ENCODE data around the gene CARMIL1. TPM values are rescaled to one million over a fixed set of nuclear protein-coding genes. Genes with fewer than 3 reads are reported as not detected.

The CARMIL1 gene
- total RNA-seq, 1 donor from 2014 or later = 19.1 TPM

DNA sequence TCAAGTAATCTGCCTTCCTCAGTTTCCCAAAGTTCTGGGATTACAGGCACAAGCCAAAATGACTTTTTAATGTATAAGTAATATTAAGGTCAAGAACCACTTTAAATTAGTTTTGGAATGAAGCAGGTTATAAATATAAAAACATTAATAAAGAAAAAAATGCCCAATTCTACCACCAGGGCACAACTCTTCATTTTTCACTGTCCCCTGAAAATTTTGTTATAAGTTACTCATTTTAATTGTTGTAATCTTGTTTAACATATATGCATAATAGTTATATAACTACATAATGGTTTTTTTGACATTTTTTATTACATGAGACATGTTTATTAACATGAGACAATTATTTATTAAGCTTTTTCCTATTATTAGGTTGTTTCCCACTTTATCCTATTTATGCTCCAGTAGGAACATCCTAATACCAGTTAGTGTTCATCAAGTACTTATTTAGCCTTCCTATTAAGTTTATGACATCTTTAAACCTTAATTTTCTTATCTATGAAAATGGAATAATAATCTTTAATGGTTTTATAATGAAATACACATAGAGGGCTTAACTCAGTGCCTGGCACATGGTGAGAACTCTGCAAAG is 190.7 kb downstream of the CARMIL1 start:
- Histone ChIP-seq H4K20me1 (ENCODE audit: insufficient read depth, low read length) (no peaks in the 10 kb centered on the region), H3K27me3 (ENCODE audit: insufficient read depth, low read length) (no peaks in the 10 kb centered on the region), H3K9ac (ENCODE audit: low read length) (no peak overlapping the region), H3K4me3 (ENCODE audit: insufficient read depth, low read depth, low read length) (no peak overlapping the region), H3K79me2 (ENCODE audit: insufficient read depth, low read length) (no peaks in the 10 kb centered on the region), H3K27ac (ENCODE audit: low read depth, low read length) (no peak overlapping the region), H3K9me3 (ENCODE audit: insufficient read depth, low read depth, low read length) (no peaks in the 10 kb centered on the region), H2AFZ (ENCODE audit: low read depth, low read length) (no peak overlapping the region), H3K36me3 (ENCODE audit: insufficient read depth, low read length) (no peaks in the 10 kb centered on the region), H3K4me1 (ENCODE audit: insufficient read depth, low read length) (no peaks in the 10 kb centered on the region), H3K4me2 (ENCODE audit: low read length) (no peak overlapping the region)
- Mint-ChIP-seq H3K36me3 (ENCODE audit: low read depth, unreplicated experiment) (peaks cover 11% of the 10 kb centered on the region), H3K27me3 (ENCODE audit: low read depth, unreplicated experiment) (no peaks in the 10 kb centered on the region), H3K4me1 (ENCODE audit: low read depth, unreplicated experiment) (no peaks in the 10 kb centered on the region), H3K27ac (ENCODE audit: unreplicated experiment) (no peak overlapping the region), H3K4me3 (ENCODE audit: unreplicated experiment) (no peak overlapping the region), H3K9me3 (ENCODE audit: unreplicated experiment) (no peaks in the 10 kb centered on the region)
- FAIRE-seq (no peak), DNase-seq (ENCODE audit: low read depth) (no peak)
- TF ChIP-seq, protein P1, sequence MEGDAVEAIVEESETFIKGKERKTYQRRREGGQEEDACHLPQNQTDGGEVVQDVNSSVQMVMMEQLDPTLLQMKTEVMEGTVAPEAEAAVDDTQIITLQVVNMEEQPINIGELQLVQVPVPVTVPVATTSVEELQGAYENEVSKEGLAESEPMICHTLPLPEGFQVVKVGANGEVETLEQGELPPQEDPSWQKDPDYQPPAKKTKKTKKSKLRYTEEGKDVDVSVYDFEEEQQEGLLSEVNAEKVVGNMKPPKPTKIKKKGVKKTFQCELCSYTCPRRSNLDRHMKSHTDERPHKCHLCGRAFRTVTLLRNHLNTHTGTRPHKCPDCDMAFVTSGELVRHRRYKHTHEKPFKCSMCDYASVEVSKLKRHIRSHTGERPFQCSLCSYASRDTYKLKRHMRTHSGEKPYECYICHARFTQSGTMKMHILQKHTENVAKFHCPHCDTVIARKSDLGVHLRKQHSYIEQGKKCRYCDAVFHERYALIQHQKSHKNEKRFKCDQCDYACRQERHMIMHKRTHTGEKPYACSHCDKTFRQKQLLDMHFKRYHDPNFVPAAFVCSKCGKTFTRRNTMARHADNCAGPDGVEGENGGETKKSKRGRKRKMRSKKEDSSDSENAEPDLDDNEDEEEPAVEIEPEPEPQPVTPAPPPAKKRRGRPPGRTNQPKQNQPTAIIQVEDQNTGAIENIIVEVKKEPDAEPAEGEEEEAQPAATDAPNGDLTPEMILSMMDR (IDR thresholded peaks at IDR 0.05; ENCODE audit: insufficient read depth, low read depth, low read length) = peak; percentile 16
- no peak for TF ChIP-seq EZH2 (IDR thresholded peaks at IDR 0.05; ENCODE audit: insufficient read depth, low read length)

DNA sequence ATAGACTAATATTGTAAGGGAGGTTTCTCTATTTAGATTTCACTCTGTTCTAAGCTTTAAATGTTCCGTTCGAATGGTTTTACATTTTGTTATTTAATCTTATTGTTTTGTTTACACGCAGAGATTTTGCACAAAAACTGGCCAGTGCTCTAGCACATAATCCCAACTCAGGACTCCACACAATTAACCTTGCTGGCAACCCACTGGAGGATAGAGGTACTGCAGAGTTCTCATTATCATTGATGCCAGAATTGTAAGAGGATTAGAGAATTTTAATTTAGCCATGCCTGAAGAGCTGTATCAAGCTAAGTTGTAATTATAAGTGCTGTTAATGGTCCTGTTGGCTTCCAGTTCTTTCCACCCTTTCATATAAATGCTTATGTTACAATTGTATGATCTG is 193.1 kb downstream of the CARMIL1 start:
- no peak overlapping the region for H2AFZ ChIP-seq (ENCODE audit: low read depth, low read length)
- no peaks in the 10 kb centered on the region for H3K27me3 ChIP-seq (ENCODE audit: insufficient read depth, low read length)
- no peak overlapping the region for H3K27ac ChIP-seq (ENCODE audit: low read depth, low read length)
- H3K9me3 Mint-ChIP-seq (ENCODE audit: unreplicated experiment) = no peaks in the 10 kb centered on the region
- no peak overlapping the region for H3K9ac ChIP-seq (ENCODE audit: low read length)
- DNase-seq (ENCODE audit: low read depth) = no peak
- no peaks in the 10 kb centered on the region for H3K36me3 ChIP-seq (ENCODE audit: insufficient read depth, low read length)
- H3K9me3 ChIP-seq (ENCODE audit: insufficient read depth, low read depth, low read length) = no peaks in the 10 kb centered on the region
- no peak overlapping the region for H3K27ac Mint-ChIP-seq (ENCODE audit: unreplicated experiment)
- H3K4me1 Mint-ChIP-seq (ENCODE audit: low read depth, unreplicated experiment) = peaks cover 19% of the 10 kb centered on the region
- H3K4me2 ChIP-seq (ENCODE audit: low read length) = no peak overlapping the region
- peaks cover 11% of the 10 kb centered on the region for H3K36me3 Mint-ChIP-seq (ENCODE audit: low read depth, unreplicated experiment)
- H3K4me1 ChIP-seq (ENCODE audit: insufficient read depth, low read length) = peaks cover 16% of the 10 kb centered on the region
- no peaks in the 10 kb centered on the region for H4K20me1 ChIP-seq (ENCODE audit: insufficient read depth, low read length)
- H3K79me2 ChIP-seq (ENCODE audit: insufficient read depth, low read length) = no peaks in the 10 kb centered on the region
- H3K27me3 Mint-ChIP-seq (ENCODE audit: low read depth, unreplicated experiment) = no peaks in the 10 kb centered on the region
- H3K4me3 ChIP-seq (ENCODE audit: insufficient read depth, low read depth, low read length) = no peak overlapping the region
- TF ChIP-seq, protein P1 (IDR thresholded peaks at IDR 0.05; ENCODE audit: insufficient read depth, low read depth, low read length) = peak; percentile 21
- TF ChIP-seq EZH2 (IDR thresholded peaks at IDR 0.05; ENCODE audit: insufficient read depth, low read length) = no peak
- FAIRE-seq = no peak
- H3K4me3 Mint-ChIP-seq (ENCODE audit: unreplicated experiment) = no peak overlapping the region

DNA sequence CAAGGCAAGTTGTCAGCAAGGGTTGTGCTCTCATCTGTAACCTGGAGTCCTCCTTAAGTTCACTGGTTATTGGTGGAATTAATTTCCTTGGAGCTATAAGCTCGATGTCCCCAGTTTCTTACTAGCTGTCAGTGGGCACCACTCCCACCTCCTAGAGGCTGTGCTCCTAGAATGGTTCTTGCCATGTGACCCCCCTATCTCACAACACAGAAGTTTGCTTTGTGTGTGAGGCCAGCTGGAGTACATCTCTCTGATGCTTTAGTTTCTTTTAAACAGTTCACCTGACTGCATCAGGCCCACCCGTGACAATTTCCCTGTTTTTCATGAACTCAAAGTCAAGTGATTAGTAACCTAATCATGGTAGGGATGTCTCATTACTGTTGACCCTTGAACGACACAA is 193.7 kb downstream of the CARMIL1 start:
- Histone ChIP-seq H4K20me1 (ENCODE audit: insufficient read depth, low read length) (no peaks in the 10 kb centered on the region), H3K27ac (ENCODE audit: low read depth, low read length) (no peak overlapping the region), H3K36me3 (ENCODE audit: insufficient read depth, low read length) (no peaks in the 10 kb centered on the region), H3K9me3 (ENCODE audit: insufficient read depth, low read depth, low read length) (no peaks in the 10 kb centered on the region), H3K4me1 (ENCODE audit: insufficient read depth, low read length) (peaks cover 18% of the 10 kb centered on the region), H3K4me3 (ENCODE audit: insufficient read depth, low read depth, low read length) (no peak overlapping the region), H3K9ac (ENCODE audit: low read length) (no peak overlapping the region), H3K27me3 (ENCODE audit: insufficient read depth, low read length) (no peaks in the 10 kb centered on the region), H2AFZ (ENCODE audit: low read depth, low read length) (no peak overlapping the region), H3K4me2 (ENCODE audit: low read length) (no peak overlapping the region), H3K79me2 (ENCODE audit: insufficient read depth, low read length) (no peaks in the 10 kb centered on the region)
- Mint-ChIP-seq H3K27ac (ENCODE audit: unreplicated experiment) (no peak overlapping the region), H3K9me3 (ENCODE audit: unreplicated experiment) (no peaks in the 10 kb centered on the region), H3K36me3 (ENCODE audit: low read depth, unreplicated experiment) (peaks cover 11% of the 10 kb centered on the region), H3K4me1 (ENCODE audit: low read depth, unreplicated experiment) (peaks cover 23% of the 10 kb centered on the region), H3K4me3 (ENCODE audit: unreplicated experiment) (no peak overlapping the region), H3K27me3 (ENCODE audit: low read depth, unreplicated experiment) (no peaks in the 10 kb centered on the region)
- TF ChIP-seq, protein P1 (IDR thresholded peaks at IDR 0.05; ENCODE audit: insufficient read depth, low read depth, low read length) = no peak
- TF ChIP-seq EZH2 (IDR thresholded peaks at IDR 0.05; ENCODE audit: insufficient read depth, low read length) = no peak
- no peak for DNase-seq (ENCODE audit: low read depth)
- FAIRE-seq = no peak

Data from astrocyte (in vitro differentiated cells and primary cell).